Endothelial cell of umbilical vein (primary cell): ENCODE data around the gene WDR43.

Source experiments
- JUN ChIP-seq: IDR thresholded peaks from 2 replicates; pipeline ENCODE4 v1.6.1; 2011; ENCODE audit warnings: borderline replicate concordance, low read depth; ENCODE audit not compliant: insufficient read length, insufficient read depth
- POLR2A ChIP-seq: IDR thresholded peaks from 2 replicates; pipeline ENCODE4 v1.6.1; 2012; ENCODE audit warnings: low read depth, mild to moderate bottlenecking, control low read depth, low read length

DNA sequence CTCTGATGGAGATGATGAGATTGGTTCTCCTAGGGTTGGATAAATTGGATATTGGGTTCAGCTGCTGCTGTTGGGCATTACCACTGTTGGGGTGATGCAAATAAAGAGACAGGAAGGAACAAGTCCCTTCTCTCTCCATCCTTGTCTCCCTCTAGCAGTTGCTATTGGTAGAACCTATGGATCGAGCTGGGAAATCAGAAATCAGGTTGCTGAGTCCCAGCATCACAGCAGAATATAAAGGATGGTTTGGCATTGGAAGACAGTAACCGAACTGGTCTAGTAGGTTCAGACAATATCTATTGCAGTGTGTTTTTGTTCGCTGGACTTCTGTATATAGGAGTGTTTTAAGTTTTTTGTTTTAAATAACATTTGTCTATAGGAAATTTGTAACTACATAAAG, 8.1 kb downstream of the WDR43 start:
- TF ChIP-seq POLR2A (no peak), JUN (no peak)
